ENCODE data around the gene RAMP3.

GRCh38 chr7:45162311-45162845, 4.8 kb downstream of the RAMP3 start:
- TF ChIP-seq CTCF (IDR thresholded peaks at IDR 0.05), result no peak
- no peak for TF ChIP-seq POLR2AphosphoS5 (IDR thresholded peaks at IDR 0.05)
- TF ChIP-seq POLR2A (IDR thresholded peaks at IDR 0.05), result no peak

Data from gastroesophageal sphincter (tissue), 3 donors.